ENCODE data around the gene KNOP1.

DNA sequence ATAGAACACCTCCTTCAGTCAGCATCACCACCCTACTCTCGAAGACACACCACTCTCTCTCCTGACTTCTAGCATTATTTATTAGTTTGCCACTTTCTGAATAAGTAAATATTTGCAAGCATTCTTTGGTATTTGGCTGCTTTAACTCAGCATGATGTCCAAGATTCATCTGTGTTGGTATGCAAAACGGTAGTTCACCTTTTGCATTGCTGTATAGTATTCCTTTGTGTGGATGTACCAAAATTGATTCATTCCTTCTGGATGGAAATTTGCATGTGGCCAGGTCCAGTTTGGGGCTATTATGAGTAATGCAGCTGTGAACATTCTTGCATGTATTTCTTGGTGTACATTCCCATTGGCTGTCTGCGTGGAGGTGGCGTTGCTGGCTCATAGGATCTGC lies 32.9 kb downstream of the KNOP1 start:
- TF ChIP-seq, protein P1, sequence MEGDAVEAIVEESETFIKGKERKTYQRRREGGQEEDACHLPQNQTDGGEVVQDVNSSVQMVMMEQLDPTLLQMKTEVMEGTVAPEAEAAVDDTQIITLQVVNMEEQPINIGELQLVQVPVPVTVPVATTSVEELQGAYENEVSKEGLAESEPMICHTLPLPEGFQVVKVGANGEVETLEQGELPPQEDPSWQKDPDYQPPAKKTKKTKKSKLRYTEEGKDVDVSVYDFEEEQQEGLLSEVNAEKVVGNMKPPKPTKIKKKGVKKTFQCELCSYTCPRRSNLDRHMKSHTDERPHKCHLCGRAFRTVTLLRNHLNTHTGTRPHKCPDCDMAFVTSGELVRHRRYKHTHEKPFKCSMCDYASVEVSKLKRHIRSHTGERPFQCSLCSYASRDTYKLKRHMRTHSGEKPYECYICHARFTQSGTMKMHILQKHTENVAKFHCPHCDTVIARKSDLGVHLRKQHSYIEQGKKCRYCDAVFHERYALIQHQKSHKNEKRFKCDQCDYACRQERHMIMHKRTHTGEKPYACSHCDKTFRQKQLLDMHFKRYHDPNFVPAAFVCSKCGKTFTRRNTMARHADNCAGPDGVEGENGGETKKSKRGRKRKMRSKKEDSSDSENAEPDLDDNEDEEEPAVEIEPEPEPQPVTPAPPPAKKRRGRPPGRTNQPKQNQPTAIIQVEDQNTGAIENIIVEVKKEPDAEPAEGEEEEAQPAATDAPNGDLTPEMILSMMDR (IDR thresholded peaks at IDR 0.05; ENCODE audit: borderline replicate concordance, extremely low read depth, low read length, poor library complexity, severe bottlenecking): no peak
- TF ChIP-seq EZH2 (IDR thresholded peaks at IDR 0.05; ENCODE audit: borderline replicate concordance, low read depth, low read length, severe bottlenecking): no peak

Data from DND-41 (cell line).